HepG2 (cell line): ENCODE measurements around the gene ZNF485. TPM values are rescaled to one million over a fixed set of nuclear protein-coding genes. Genes with fewer than 3 reads are reported as not detected.
"Not testable (repeated sequence)": the region's sequence is repeated elsewhere in the genome, so short reads cannot be mapped to it uniquely, and the experiment has no call there.

Source experiments
- ATAC-seq: fragments of 200-7000 bp; cut with Tn5 transposase; 3 replicates; pipeline ENCODE4 v1.9.1; 2020; ENCODE audit warnings: mild to moderate bottlenecking, moderate library complexity
- BruUV-seq: library from RNA; stranded (reverse); fragments of 400-500 nt; replicated peaks from 2 replicates; lab custom pipeline; 2021; lab: Mats Ljungman, UMichigan
- CTCF ChIA-PET: fragments of 300-600 bp; formaldehyde crosslinking; extraction: SDS; loops from one replicate; lab custom pipeline; 2021; ENCODE audit warnings: low total read pairs, inconsistent platforms, low intra/inter-chr PET ratio; lab: Yijun Ruan, JAX
- POLR2A ChIA-PET: fragments of 350-600 bp; sonication (Branson Sonifier 250); formaldehyde crosslinking; loops from one replicate; lab custom pipeline; 2020; ENCODE audit warnings: antibody characterized with exemption, inconsistent platforms; lab: Yijun Ruan, JAX
- DNase-seq: peaks from one replicate; pipeline ENCODE4 v3.0.0-alpha.2; 2015; ENCODE audit warnings: low spot score
- FAIRE-seq: peaks from 3 replicates; lab custom pipeline; 2011; peaks lifted over from hg19 to GRCh38; lab: Jason Lieb, UNC
- H2AFZ ChIP-seq: one replicate; pipeline ENCODE4 v1.6.1; 2011; ENCODE audit warnings: low read length, inconsistent platforms
- H3K27ac ChIP-seq: fragments of 300-600 bp; 3 replicates; pipeline ENCODE4 v1.8.0; 2011; ENCODE audit warnings: mixed run types, mild to moderate bottlenecking, mixed read lengths, low read length, inconsistent platforms; ENCODE audit not compliant: insufficient read depth; ENCODE audit errors: extremely low read length
- H3K27me3 ChIP-seq, 2 experiments: fragments of 200-600 bp in 1 of 2; 2 replicates in 1 of 2; 3 replicates in 1 of 2; pipeline versions ENCODE4 v1.6.0 to v1.8.0; 2011; ENCODE audit warnings: low read length in 2 of 2, mild to moderate bottlenecking in 2 of 2, moderate library complexity in 2 of 2, inconsistent platforms in 1 of 2; ENCODE audit not compliant: insufficient read depth in 2 of 2, control insufficient read depth in 1 of 2
- H3K36me3 ChIP-seq, 2 experiments: fragments of 200-600 bp in 1 of 2; replicated peaks in 1 of 2; 2 replicates in 1 of 2; 3 replicates in 1 of 2; pipeline versions ENCODE4 v1.5.1 to v1.8.0; 2011; ENCODE audit warnings: low read length in 2 of 2, inconsistent platforms in 1 of 2; ENCODE audit not compliant: insufficient read depth in 2 of 2, control insufficient read depth in 1 of 2
- H3K4me1 ChIP-seq: 2 replicates; pipeline ENCODE4 v1.5.1; 2012; ENCODE audit warnings: low read length, inconsistent platforms; ENCODE audit not compliant: insufficient read depth
- H3K4me2 ChIP-seq: 2 replicates; pipeline ENCODE4 v1.6.0; 2011; ENCODE audit warnings: low read depth, low read length, inconsistent platforms
- H3K4me3 ChIP-seq, 3 experiments: fragments of 200-600 bp in 1 of 3; sonication (generic), shearing (Covaris generic) in 1 of 3; replicated peaks in 1 of 3; 2 replicates each; pipeline ENCODE4 v1.5.1; 2011 to 2016; ENCODE audit warnings: low read length in 3 of 3, inconsistent platforms in 2 of 3, low read depth in 2 of 3, mild to moderate bottlenecking in 2 of 3, control low read depth in 1 of 3, mixed read lengths in 1 of 3; ENCODE audit not compliant: insufficient read depth in 1 of 3
- H3K79me2 ChIP-seq: one replicate; pipeline ENCODE4 v1.6.1; 2011; ENCODE audit warnings: low read length, inconsistent platforms; ENCODE audit not compliant: insufficient read depth
- H3K9ac ChIP-seq: 2 replicates; pipeline ENCODE4 v1.6.0; 2011; ENCODE audit warnings: mild to moderate bottlenecking, low read depth, low read length, inconsistent platforms; ENCODE audit not compliant: insufficient read depth
- H3K9me3 ChIP-seq: 2 replicates; pipeline ENCODE4 v1.5.1; 2012; ENCODE audit warnings: mild to moderate bottlenecking, low read length
- H4K20me1 ChIP-seq: 2 replicates; pipeline ENCODE4 v1.6.0; 2011; ENCODE audit warnings: inconsistent platforms, mild to moderate bottlenecking, low read length, moderate library complexity; ENCODE audit not compliant: insufficient read depth
- CENPT ChIP-seq: sonication (generic); formaldehyde crosslinking; IDR thresholded peaks from 2 replicates; pipeline ENCODE4 v1.8.0; 2022; ENCODE audit warnings: low read depth, mild to moderate bottlenecking, moderate library complexity, missing genetic modification reagents
- GATAD2A ChIP-seq: IDR thresholded peaks from 2 replicates; pipeline ENCODE4 v1.6.1; 2016
- MEIS1 ChIP-seq: sonication (generic); formaldehyde crosslinking; IDR thresholded peaks from 2 replicates; pipeline ENCODE4 v1.9.0; 2021; ENCODE audit warnings: mild to moderate bottlenecking, missing genetic modification reagents, moderate library complexity, borderline replicate concordance
- PITX1 ChIP-seq: sonication (generic); formaldehyde crosslinking; IDR thresholded peaks from 2 replicates; pipeline ENCODE4 v1.5.1; 2020; ENCODE audit warnings: mild to moderate bottlenecking, missing genetic modification reagents
- RARA ChIP-seq: IDR thresholded peaks from 2 replicates; pipeline ENCODE4 v1.6.1; 2016; ENCODE audit warnings: missing genetic modification reagents, missing compliant biosample characterization
- SSRP1 ChIP-seq: IDR thresholded peaks from 2 replicates; pipeline ENCODE4 v1.6.1; 2016; ENCODE audit warnings: control low read depth
- TARDBP ChIP-seq: sonication (generic); formaldehyde crosslinking; IDR thresholded peaks from 2 replicates; pipeline ENCODE4 v1.8.0; 2022; ENCODE audit warnings: mild to moderate bottlenecking, missing genetic modification reagents
- ZNF101 ChIP-seq: sonication (generic); formaldehyde crosslinking; IDR thresholded peaks from 2 replicates; pipeline ENCODE4 v1.4.0; 2020; ENCODE audit warnings: mild to moderate bottlenecking, low read depth, missing genetic modification reagents, borderline replicate concordance
- ZNF343 ChIP-seq: sonication (generic); formaldehyde crosslinking; IDR thresholded peaks from 2 replicates; pipeline ENCODE4 v1.4.0; 2020; ENCODE audit warnings: mild to moderate bottlenecking, missing genetic modification reagents
- ZNF644 ChIP-seq: IDR thresholded peaks from 2 replicates; pipeline ENCODE4 v1.6.1; 2016; ENCODE audit warnings: low read depth
- WGBS: methylation state at CpG from one replicate; pipeline ENCODE4 v1.1.6; 2017; ENCODE audit warnings: low lambda C conversion rate; 5-methylcytosine and 5-hydroxymethylcytosine counted together
- in situ Hi-C: cut with HindIII; loops from 2 replicates; pipeline ENCODE4 v1.10.0; 2017; ENCODE audit warnings: low pct_unique_long_range_greater_than_20kb; ENCODE audit not compliant: extremely low pct_ligation_motif_present
- intact Hi-C: fragments of 100-400 bp; cut with micrococcal nuclease; formaldehyde crosslinking; loops from one replicate; pipeline ENCODE4 v1.10.0; 2022; ENCODE audit not compliant: unreplicated experiment
- polyA plus RNA-seq, 8 experiments: library from polyadenylated mRNA; depleted of rRNA in 3 of 8; stranded (reverse) in 7 of 8; unstranded in 1 of 8; fragments of >200 nt; fragmentation: Illumina TruSeq in 4 of 8; extraction: Trizol in 4 of 8; gene quantifications; 2 replicates each; pipeline versions ENCODE4 v1.2.1 to v1.2.3, GENCODE V29; 2011 to 2016; ENCODE audit warnings: low read depth in 4 of 8, missing spikeins in 1 of 8, mixed read lengths in 1 of 8; ENCODE audit not compliant: insufficient read depth in 1 of 8
- total RNA-seq, 5 experiments: library from RNA; depleted of rRNA; stranded (reverse); fragments of >200 nt; fragmentation: Illumina TruSeq; extraction: Trizol; gene quantifications; 2 replicates each; pipeline ENCODE4 v1.2.3, GENCODE V29; 2016; ENCODE audit warnings: low read depth in 1 of 5
- TF ChIP-seq, protein P1 (sequence below): sonication (generic); formaldehyde crosslinking; IDR thresholded peaks from 2 replicates; pipeline ENCODE4 v1.4.0; 2020; ENCODE audit warnings: missing genetic modification reagents

The ZNF485 gene
- total and polyA plus RNA-seq, 2 of the 13 experiments (the other 11 are each of a cell fraction or from before 2014, with no cell fraction given) = 1.4 to 3.3 TPM

DNA sequence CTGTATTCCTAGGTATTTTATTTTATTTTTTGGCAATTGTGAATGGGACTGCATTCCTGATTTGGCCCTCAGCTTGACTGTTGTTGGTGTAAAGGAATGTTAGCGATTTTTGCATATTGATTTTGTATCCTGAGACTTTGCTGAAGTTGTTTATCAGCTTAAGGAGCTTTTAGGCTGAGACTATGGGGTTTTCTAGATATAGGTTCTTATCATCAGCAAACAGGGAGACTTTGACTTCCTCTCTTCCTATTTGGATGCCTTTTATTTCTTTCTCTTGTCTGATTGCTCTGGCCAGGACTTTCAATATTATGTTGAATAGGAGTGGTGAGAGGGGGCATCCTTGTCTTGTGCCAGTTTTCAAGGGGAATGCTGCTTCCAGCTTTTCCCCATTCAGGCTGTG is 29.6 kb downstream of the ZNF485 start:
- H3K4me3 ChIP-seq, H3K27me3 ChIP-seq, BruUV-seq, DNase-seq, H3K4me1 ChIP-seq, H4K20me1 ChIP-seq, in situ Hi-C loops, H3K36me3 ChIP-seq, H3K9ac ChIP-seq, POLR2A ChIA-PET, FAIRE-seq, H3K4me2 ChIP-seq, ATAC-seq, H3K27ac ChIP-seq, H3K79me2 ChIP-seq, CTCF ChIA-PET, H3K9me3 ChIP-seq, H2AFZ ChIP-seq, intact Hi-C loops: not testable (repeated sequence)
- WGBS = 0% methylated on average over 1 of the region's 1 CpG

DNA sequence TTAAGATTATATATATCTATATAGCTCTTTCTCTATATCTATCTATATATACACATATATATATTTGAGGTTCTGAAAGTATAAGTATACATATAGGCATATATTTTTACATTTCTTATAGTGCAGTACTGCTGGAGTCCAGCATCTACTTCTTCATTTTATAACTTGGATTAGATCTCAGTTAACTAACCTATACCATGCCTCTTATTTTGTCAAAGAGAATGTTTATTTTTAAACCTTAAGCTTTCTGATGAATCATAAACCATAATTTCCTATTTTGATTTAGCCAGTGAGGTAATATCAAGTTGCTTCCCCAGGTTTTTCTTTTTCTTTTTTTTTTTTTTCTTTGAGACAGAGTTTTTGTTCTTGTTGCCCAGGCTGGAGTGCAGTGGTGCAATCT is 34.4 kb downstream of the ZNF485 start:
- Histone ChIP-seq H3K27ac (no peak overlapping the region), H3K4me1 (no peaks in the 10 kb centered on the region), H3K9ac (no peak overlapping the region), H3K9me3 (no peaks in the 10 kb centered on the region), H3K4me2 (no peak overlapping the region)
- no peak for FAIRE-seq
- TF ChIP-seq ZNF644 (CRISPR knock-in tag) = no peak
- no peak for TF ChIP-seq GATAD2A (CRISPR knock-in tag)
- no peak for TF ChIP-seq ZNF101
- TF ChIP-seq MEIS1 = no peak
- TF ChIP-seq ZNF343 (CRISPR knock-in tag) = no peak
- no peak for TF ChIP-seq CENPT (CRISPR knock-in tag)
- TF ChIP-seq RARA (CRISPR knock-in tag) = no peak
- no peak for TF ChIP-seq SSRP1
- TF ChIP-seq TARDBP (CRISPR knock-in tag) = no peak
- TF ChIP-seq, protein P1, sequence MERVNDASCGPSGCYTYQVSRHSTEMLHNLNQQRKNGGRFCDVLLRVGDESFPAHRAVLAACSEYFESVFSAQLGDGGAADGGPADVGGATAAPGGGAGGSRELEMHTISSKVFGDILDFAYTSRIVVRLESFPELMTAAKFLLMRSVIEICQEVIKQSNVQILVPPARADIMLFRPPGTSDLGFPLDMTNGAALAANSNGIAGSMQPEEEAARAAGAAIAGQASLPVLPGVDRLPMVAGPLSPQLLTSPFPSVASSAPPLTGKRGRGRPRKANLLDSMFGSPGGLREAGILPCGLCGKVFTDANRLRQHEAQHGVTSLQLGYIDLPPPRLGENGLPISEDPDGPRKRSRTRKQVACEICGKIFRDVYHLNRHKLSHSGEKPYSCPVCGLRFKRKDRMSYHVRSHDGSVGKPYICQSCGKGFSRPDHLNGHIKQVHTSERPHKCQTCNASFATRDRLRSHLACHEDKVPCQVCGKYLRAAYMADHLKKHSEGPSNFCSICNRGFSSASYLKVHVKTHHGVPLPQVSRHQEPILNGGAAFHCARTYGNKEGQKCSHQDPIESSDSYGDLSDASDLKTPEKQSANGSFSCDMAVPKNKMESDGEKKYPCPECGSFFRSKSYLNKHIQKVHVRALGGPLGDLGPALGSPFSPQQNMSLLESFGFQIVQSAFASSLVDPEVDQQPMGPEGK = no peak
- no peak for TF ChIP-seq PITX1 (CRISPR knock-in tag)
- TF ChIP-seq, all 625 proteins: peak for 0
- Histone ChIP-seq H2AFZ (no peak overlapping the region), H3K4me3 (no peak overlapping the region), H3K36me3 (0 out of 5 replicates have a peak, but pooled peaks cover 0 to 4% of the 10 kb centered on the region in 2 experiments), H3K79me2 (no peaks in the 10 kb centered on the region), H3K27me3 (no peaks in the 10 kb centered on the region; a peak in 1 of 5 replicates), H4K20me1 (no peaks in the 10 kb centered on the region)
- no peak for ATAC-seq
- no peak for DNase-seq
- BruUV-seq = no TSS peak
- ChIA-PET POLR2A (no interaction called here), CTCF (no interaction called here)
- intact Hi-C loops (no loop called here), in situ Hi-C loops (no loop called here)
